GM19452 (cell line): ENCODE results near the gene SPRYD4.

ENCODE experiments used
- ATAC-seq: cut with Tn5 transposase; IDR thresholded peaks from one replicate; pipeline ENCODE4 v1.9.1; 2021; ENCODE audit not compliant: unreplicated experiment

SPRYD4 gene

DNA sequence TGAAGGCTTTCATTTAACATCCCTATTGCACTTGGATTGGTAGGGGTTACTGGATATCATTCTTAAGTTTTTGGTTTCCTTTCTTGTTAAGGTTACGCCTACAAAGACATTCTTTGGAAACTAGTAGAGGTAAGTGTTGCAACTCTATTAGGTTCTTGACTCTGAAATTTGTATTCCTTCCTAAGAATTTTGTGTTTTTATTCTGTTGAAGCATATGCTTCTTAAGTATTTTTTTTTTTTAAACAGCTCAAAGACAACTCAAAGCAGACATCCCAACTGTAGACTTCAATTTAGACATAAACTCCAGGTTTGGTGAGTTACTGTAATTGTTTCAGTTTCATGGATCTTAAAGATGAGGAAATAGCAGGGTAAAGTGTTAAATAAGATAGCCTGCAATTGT is 52.1 kb downstream of the SPRYD4 start:
- ATAC-seq = no peak

- ATAC-seq = no peak
Observed at GRCh38 chr12:56521209-56521589, 52.8 kb downstream of the SPRYD4 start.

GRCh38 chr12:56521590-56522371 is 53.4 kb downstream of the SPRYD4 start, which contains the start of gene RBMS2:
Gene RBMS2 (plus strand): TSS chr12:56521820. CDS start chr12:56522024, 204 bp downstream.
- ATAC-seq = no peak

GRCh38 chr12:56522411-56523193 is 54.2 kb downstream of the SPRYD4 start:
- ATAC-seq = no peak

DNA sequence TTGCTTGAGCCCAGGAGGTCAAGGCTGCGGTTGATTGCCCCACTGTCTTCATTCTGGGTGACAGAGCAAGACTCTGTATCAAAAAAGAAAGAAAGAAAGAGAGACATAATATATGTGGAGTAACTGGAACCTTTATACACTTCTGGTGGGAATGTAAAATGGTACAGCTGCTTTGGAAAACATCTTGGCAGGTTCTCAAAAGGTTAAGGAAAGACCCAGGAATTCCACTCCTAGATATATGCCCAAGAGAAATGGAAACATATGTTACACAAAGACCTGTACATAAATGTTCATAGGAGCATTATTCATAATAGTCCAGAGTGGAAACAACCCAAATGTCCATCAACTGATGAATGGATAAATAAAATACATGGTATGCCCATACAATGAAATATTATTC is 60.5 kb downstream of the SPRYD4 start:
- no peak for ATAC-seq
